ENCODE results near the gene PCDH19.

The PCDH19 gene

GRCh38 chrX:100263650-100264049 lies 146.4 kb downstream of the PCDH19 start:
- no peak overlapping the region for H3K4me3 ChIP-seq
- TF ChIP-seq EZH2 (IDR thresholded peaks at IDR 0.05), result no peak
- TF ChIP-seq POLR2AphosphoS5 (IDR thresholded peaks at IDR 0.05; ENCODE audit: borderline replicate concordance, low read depth, low read length), result no peak
- TF ChIP-seq FOXP2 (optimal IDR thresholded peaks at IDR 0.05; ENCODE audit: control extremely low read depth, extremely low read length, insufficient read depth), result no peak

DNA sequence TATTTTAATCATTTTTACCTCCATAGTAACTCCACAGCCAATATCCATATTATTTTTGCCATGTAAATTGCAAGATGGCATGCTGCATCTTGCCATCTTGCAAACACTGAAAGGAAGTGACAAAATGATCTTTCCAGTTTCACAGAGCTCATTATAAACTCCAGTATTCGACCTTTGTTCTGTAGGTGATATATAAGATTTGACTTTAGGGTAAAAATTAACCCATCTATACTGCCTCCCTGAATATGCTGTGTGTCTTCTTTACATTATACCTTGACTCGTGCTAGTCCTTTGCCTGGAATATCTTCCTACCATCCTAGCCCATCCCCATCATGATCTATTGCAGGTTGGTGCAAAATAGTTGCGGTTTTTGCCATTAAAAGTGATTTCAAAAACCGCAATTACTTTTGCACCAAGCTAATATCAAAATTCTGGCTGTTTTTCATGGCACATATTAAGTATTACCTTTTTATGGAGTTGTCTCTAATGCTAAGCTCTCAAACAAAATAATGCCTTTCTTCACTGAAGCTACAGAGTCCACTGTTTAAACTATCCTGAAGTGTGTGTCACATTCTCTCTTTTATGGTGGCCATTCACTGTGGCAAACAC lies 161.1 kb downstream of the PCDH19 start:
- DNase-seq (ENCODE audit: low read depth, low spot score), result no peak
- no peaks in the 10 kb centered on the region for H3K9me3 ChIP-seq (ENCODE audit: low read depth, low read length)
- no peak overlapping the region for H3K27ac ChIP-seq
- H3K9ac ChIP-seq (ENCODE audit: insufficient read length), result no peak overlapping the region
- TF ChIP-seq EZH2 (IDR thresholded peaks at IDR 0.05) (no peak), FOXP2 (optimal IDR thresholded peaks at IDR 0.05; ENCODE audit: control extremely low read depth, extremely low read length, insufficient read depth) (no peak), POLR2AphosphoS5 (IDR thresholded peaks at IDR 0.05; ENCODE audit: borderline replicate concordance, low read depth, low read length) (no peak)
- H3K36me3 ChIP-seq (ENCODE audit: insufficient read depth, low read length), result no peaks in the 10 kb centered on the region
- H3K4me3 ChIP-seq, result no peak overlapping the region

More at GRCh38 chrX:100263650-100264049, 146.4 kb downstream of the PCDH19 start:
- Histone ChIP-seq H3K9me3 (ENCODE audit: low read depth, low read length) (no peaks in the 10 kb centered on the region), H3K36me3 (ENCODE audit: insufficient read depth, low read length) (no peaks in the 10 kb centered on the region), H3K9ac (ENCODE audit: insufficient read length) (no peak overlapping the region), H3K27ac (no peak overlapping the region)
- no peak for DNase-seq (ENCODE audit: low read depth, low spot score)

GRCh38 chrX:100247826-100248225 lies 162.2 kb downstream of the PCDH19 start:
- TF ChIP-seq EZH2 (IDR thresholded peaks at IDR 0.05) (no peak), FOXP2 (optimal IDR thresholded peaks at IDR 0.05; ENCODE audit: control extremely low read depth, extremely low read length, insufficient read depth) (no peak), POLR2AphosphoS5 (IDR thresholded peaks at IDR 0.05; ENCODE audit: borderline replicate concordance, low read depth, low read length) (no peak)
- Histone ChIP-seq H3K4me3 (no peak overlapping the region), H3K9ac (ENCODE audit: insufficient read length) (no peak overlapping the region), H3K36me3 (ENCODE audit: insufficient read depth, low read length) (no peaks in the 10 kb centered on the region), H3K27ac (no peak overlapping the region), H3K9me3 (ENCODE audit: low read depth, low read length) (no peaks in the 10 kb centered on the region)
- no peak for DNase-seq (ENCODE audit: low read depth, low spot score)

DNA sequence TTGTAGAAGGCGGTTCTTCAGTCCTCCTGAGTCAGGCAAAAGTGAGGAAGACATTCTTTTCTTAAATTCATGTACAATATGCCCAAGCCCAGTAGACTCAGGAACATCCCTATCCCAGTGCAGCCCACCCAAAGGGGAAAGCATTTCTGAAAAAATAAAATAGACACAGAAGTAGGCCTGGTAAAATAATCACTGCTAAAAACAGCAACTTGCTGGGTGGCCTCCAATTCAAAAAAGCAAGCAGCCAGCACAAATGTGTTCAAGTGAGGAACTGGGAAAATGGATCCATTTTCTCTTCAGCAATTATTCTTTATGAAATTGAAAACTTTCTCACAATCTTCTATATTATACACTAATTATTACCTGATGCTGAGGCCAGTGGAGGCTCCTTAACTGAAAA lies 165.4 kb downstream of the PCDH19 start:
- no peak overlapping the region for H3K9ac ChIP-seq (ENCODE audit: insufficient read length)
- no peak overlapping the region for H3K27ac ChIP-seq
- no peak for TF ChIP-seq POLR2AphosphoS5 (IDR thresholded peaks at IDR 0.05; ENCODE audit: borderline replicate concordance, low read depth, low read length)
- no peak for TF ChIP-seq EZH2 (IDR thresholded peaks at IDR 0.05)
- TF ChIP-seq FOXP2 (optimal IDR thresholded peaks at IDR 0.05; ENCODE audit: control extremely low read depth, extremely low read length, insufficient read depth), result no peak
- no peak for DNase-seq (ENCODE audit: low read depth, low spot score)
- H3K36me3 ChIP-seq (ENCODE audit: insufficient read depth, low read length), result no peaks in the 10 kb centered on the region
- H3K9me3 ChIP-seq (ENCODE audit: low read depth, low read length), result no peaks in the 10 kb centered on the region
- H3K4me3 ChIP-seq, result no peak overlapping the region

All from SK-N-MC (cell line).